SK-N-SH treated with all-trans-retinoic acid at 6 μM for 48 hours (cell line): ENCODE results near the gene HOXD12.
A peak's percentile ranks its signal among the peaks of the same experiment; 100 is the strongest.

Source experiments
- ATAC-seq: fragments of 200-7000 bp; cut with Tn5 transposase; 3 replicates; pipeline ENCODE4 v1.9.1; 2020; ENCODE audit warnings: mild to moderate bottlenecking, moderate library complexity
- ARNTL ChIP-seq: fragments of 450-650 bp; formaldehyde crosslinking; IDR thresholded peaks from 2 replicates; pipeline ENCODE4 v1.5.0; 2020; ENCODE audit warnings: low read depth, mild to moderate bottlenecking, moderate library complexity, borderline replicate concordance
- BACH2 ChIP-seq: fragments of 250-450 bp; sonication (Bioruptor Pico); IDR thresholded peaks from 2 replicates; pipeline ENCODE4 v1.9.0; 2021; ENCODE audit warnings: mild to moderate bottlenecking, borderline replicate concordance
- CSDC2 ChIP-seq: fragments of 250-450 bp; sonication (Bioruptor Pico); IDR thresholded peaks from 2 replicates; pipeline ENCODE4 v1.5.0; 2020; ENCODE audit warnings: mild to moderate bottlenecking, moderate library complexity
- CSRNP3 ChIP-seq: fragments of 250-450 bp; sonication (Bioruptor Pico); IDR thresholded peaks from 2 replicates; pipeline ENCODE4 v1.5.1; 2021; ENCODE audit warnings: mild to moderate bottlenecking, moderate library complexity
- GLIS3 ChIP-seq: fragments of 250-450 bp; sonication (Bioruptor Pico); IDR thresholded peaks from 2 replicates; pipeline ENCODE4 v1.5.0; 2020; ENCODE audit warnings: mild to moderate bottlenecking, moderate library complexity
- OSR1 ChIP-seq: fragments of 250-450 bp; sonication (Bioruptor Pico); IDR thresholded peaks from 2 replicates; pipeline ENCODE4 v1.8.0; 2022; ENCODE audit warnings: moderate library complexity, mild to moderate bottlenecking, inconsistent platforms
- PATZ1 ChIP-seq: fragments of 250-450 bp; sonication (Bioruptor Pico); IDR thresholded peaks from 2 replicates; pipeline ENCODE4 v1.8.0; 2020; ENCODE audit warnings: mild to moderate bottlenecking, moderate library complexity, borderline replicate concordance
- PPARA ChIP-seq: fragments of 250-450 bp; sonication (Bioruptor Pico); IDR thresholded peaks from 2 replicates; pipeline ENCODE4 v1.5.0; 2020; ENCODE audit warnings: mild to moderate bottlenecking, borderline replicate concordance
- RARB ChIP-seq: fragments of 250-450 bp; sonication (Bioruptor Pico); IDR thresholded peaks from 2 replicates; pipeline ENCODE4 v1.8.0; 2021; ENCODE audit warnings: mild to moderate bottlenecking, moderate library complexity
- TCF4 ChIP-seq: fragments of 250-450 bp; sonication (Bioruptor Pico); IDR thresholded peaks from 2 replicates; pipeline ENCODE4 v1.8.0; 2021; ENCODE audit warnings: mild to moderate bottlenecking, moderate library complexity, borderline replicate concordance
- TOX ChIP-seq: fragments of 250-450 bp; sonication (Bioruptor Pico); IDR thresholded peaks from 2 replicates; pipeline ENCODE4 v1.8.0; 2021; ENCODE audit warnings: mild to moderate bottlenecking, moderate library complexity, borderline replicate concordance
- TSHZ2 ChIP-seq: fragments of 250-450 bp; sonication (Bioruptor Pico); IDR thresholded peaks from 2 replicates; pipeline ENCODE4 v1.5.0; 2020; ENCODE audit warnings: mild to moderate bottlenecking, moderate library complexity
- ZC3H10 ChIP-seq: fragments of 250-450 bp; sonication (Bioruptor Pico); IDR thresholded peaks from 2 replicates; pipeline ENCODE4 v1.5.1; 2021; ENCODE audit warnings: mild to moderate bottlenecking, moderate library complexity
- ZFP3 ChIP-seq: fragments of 250-450 bp; sonication (Bioruptor Pico); IDR thresholded peaks from 2 replicates; pipeline ENCODE4 v1.5.0; 2020; ENCODE audit warnings: mild to moderate bottlenecking, moderate library complexity
- ZFP30 ChIP-seq: fragments of 450-650 bp; formaldehyde crosslinking; IDR thresholded peaks from 2 replicates; pipeline ENCODE4 v1.5.0; 2022; ENCODE audit warnings: mild to moderate bottlenecking, moderate library complexity
- ZNF565 ChIP-seq: fragments of 450-650 bp; formaldehyde crosslinking; conservative IDR thresholded peaks from 2 replicates; pipeline ENCODE4 v1.5.0; 2020; ENCODE audit warnings: low read depth, mild to moderate bottlenecking, moderate library complexity
- ZNF70 ChIP-seq: fragments of 450-650 bp; formaldehyde crosslinking; IDR thresholded peaks from 2 replicates; pipeline ENCODE4 v1.5.0; 2020; ENCODE audit warnings: mild to moderate bottlenecking, moderate library complexity
- ZNF8 ChIP-seq: fragments of 450-650 bp; formaldehyde crosslinking; IDR thresholded peaks from 2 replicates; pipeline ENCODE4 v1.5.0; 2020; ENCODE audit warnings: mild to moderate bottlenecking, moderate library complexity
- TF ChIP-seq, protein P1 (sequence below): fragments of 250-450 bp; sonication (Bioruptor Pico); IDR thresholded peaks from 2 replicates; pipeline ENCODE4 v1.8.0; 2021; ENCODE audit warnings: low read depth, mild to moderate bottlenecking, moderate library complexity, borderline replicate concordance
- TF ChIP-seq, protein P2 (sequence below): fragments of 250-450 bp; sonication (Bioruptor Pico); IDR thresholded peaks from 2 replicates; pipeline ENCODE4 v1.5.1; 2020; ENCODE audit warnings: low read depth, mild to moderate bottlenecking, moderate library complexity

Gene HOXD12

DNA sequence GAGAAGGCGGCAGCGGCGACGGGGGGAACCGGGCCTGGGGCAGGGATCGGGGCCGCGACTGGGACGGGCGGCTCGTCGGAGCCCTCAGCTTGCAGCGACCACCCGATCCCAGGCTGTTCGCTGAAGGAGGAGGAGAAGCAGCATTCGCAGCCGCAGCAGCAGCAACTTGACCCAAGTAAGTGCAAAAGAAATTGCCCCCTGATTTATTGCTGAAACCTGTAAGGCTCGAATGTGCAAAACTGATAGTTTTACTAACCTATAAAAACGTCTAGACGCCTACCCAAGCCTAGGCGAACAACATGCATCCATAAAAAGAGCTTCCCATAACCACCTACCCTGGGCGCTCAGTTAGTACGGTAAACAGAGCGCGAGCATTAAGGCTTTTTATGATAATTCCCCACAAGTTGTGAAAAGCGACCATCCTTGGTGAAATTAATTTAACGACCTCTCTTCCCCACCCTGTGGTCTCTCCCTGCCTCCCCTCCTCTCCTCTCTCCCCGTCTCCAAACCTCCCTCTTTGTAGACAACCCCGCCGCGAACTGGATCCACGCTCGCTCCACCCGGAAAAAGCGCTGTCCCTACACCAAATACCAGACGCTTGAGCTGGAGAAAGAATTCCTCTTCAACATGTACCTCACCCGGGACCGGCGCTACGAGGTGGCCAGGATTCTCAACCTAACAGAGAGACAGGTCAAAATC lies 24.0 kb downstream of the HOXD12 start:
- peak; percentile 42 for ATAC-seq
- no peak for TF ChIP-seq OSR1 (CRISPR knock-in tag)
- TF ChIP-seq BACH2 (CRISPR knock-in tag) = no peak
- no peak for TF ChIP-seq ZFP30 (CRISPR knock-in tag)
- TF ChIP-seq TCF4 (CRISPR knock-in tag) = no peak
- TF ChIP-seq ZNF8 (CRISPR knock-in tag) = no peak
- no peak for TF ChIP-seq TOX (CRISPR knock-in tag)
- TF ChIP-seq, protein P1, sequence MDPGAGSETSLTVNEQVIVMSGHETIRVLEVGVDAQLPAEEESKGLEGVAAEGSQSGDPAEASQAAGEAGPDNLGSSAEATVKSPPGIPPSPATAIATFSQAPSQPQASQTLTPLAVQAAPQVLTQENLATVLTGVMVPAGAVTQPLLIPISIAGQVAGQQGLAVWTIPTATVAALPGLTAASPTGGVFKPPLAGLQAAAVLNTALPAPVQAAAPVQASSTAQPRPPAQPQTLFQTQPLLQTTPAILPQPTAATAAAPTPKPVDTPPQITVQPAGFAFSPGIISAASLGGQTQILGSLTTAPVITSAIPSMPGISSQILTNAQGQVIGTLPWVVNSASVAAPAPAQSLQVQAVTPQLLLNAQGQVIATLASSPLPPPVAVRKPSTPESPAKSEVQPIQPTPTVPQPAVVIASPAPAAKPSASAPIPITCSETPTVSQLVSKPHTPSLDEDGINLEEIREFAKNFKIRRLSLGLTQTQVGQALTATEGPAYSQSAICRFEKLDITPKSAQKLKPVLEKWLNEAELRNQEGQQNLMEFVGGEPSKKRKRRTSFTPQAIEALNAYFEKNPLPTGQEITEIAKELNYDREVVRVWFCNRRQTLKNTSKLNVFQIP (CRISPR knock-in tag) = no peak
- no peak for TF ChIP-seq RARB (CRISPR knock-in tag)
- TF ChIP-seq, protein P2, sequence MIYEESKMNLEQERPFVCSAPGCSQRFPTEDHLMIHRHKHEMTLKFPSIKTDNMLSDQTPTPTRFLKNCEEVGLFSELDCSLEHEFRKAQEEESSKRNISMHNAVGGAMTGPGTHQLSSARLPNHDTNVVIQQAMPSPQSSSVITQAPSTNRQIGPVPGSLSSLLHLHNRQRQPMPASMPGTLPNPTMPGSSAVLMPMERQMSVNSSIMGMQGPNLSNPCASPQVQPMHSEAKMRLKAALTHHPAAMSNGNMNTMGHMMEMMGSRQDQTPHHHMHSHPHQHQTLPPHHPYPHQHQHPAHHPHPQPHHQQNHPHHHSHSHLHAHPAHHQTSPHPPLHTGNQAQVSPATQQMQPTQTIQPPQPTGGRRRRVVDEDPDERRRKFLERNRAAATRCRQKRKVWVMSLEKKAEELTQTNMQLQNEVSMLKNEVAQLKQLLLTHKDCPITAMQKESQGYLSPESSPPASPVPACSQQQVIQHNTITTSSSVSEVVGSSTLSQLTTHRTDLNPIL = no peak
- TF ChIP-seq CSDC2 (CRISPR knock-in tag) = no peak
- TF ChIP-seq PPARA (CRISPR knock-in tag) = no peak
- TF ChIP-seq PATZ1 (CRISPR knock-in tag) = no peak
- no peak for TF ChIP-seq TSHZ2 (CRISPR knock-in tag)
- TF ChIP-seq ZC3H10 (CRISPR knock-in tag) = no peak
- no peak for TF ChIP-seq ZNF565 (CRISPR knock-in tag)
- no peak for TF ChIP-seq ARNTL (CRISPR knock-in tag)
- TF ChIP-seq ZFP3 (CRISPR knock-in tag) = no peak
- TF ChIP-seq, all 23 proteins: peak for 0

- TF ChIP-seq ZNF70 (CRISPR knock-in tag) (no peak), ZC3H10 (CRISPR knock-in tag) (no peak), PATZ1 (CRISPR knock-in tag) (no peak), CSRNP3 (no peak), TOX (CRISPR knock-in tag) (no peak), BACH2 (CRISPR knock-in tag) (no peak), OSR1 (CRISPR knock-in tag) (no peak), GLIS3 (CRISPR knock-in tag) (no peak), ZNF565 (CRISPR knock-in tag) (no peak)
- TF ChIP-seq, all 23 proteins: peak for 0
- no peak for ATAC-seq
Observed at GRCh38 chr2:176124110-176124946, 24.7 kb downstream of the HOXD12 start.
